Measurements from ENCODE around the gene NR2C2. TPM values are rescaled to one million over a fixed set of nuclear protein-coding genes. Genes with fewer than 3 reads are reported as not detected.

Gene NR2C2
- total and polyA plus RNA-seq, 8 donors, result 37.7 to 65.4 (median 55.8) TPM

DNA sequence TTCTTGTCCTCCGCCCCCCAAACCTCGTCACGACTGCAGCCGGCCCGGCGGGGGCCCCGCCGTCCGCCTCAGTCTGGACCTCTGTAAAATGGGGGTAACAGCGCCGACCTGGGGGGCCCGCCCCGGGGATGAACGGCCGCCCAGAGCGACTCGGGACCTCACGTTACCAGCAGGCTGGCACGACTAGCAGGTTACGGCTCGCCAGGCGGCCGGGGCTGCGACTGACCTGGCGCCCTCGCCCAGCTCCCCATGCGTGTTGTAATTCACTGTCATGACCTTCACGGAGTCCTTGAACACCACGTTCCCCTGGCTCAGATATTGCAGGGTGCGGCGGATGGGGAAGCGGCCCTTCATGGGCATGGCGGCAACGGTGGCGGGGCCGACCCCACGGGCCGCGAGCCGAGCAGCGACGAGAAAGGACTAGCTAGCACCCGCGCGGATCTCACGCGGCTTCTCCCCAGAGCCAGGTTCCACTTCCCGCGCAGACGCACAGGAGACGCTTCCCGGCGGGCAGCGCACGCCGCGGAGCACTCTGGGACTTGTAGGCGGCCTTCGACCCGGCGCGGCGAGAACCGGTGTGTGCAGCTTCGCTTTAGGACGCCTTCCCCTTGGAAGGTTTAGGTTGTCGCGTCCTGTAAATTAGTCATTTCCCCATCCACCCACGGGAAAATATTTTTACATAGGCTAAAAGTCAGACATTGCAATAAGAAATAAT is 117.6 kb downstream of the NR2C2 start, which contains the start of gene MRPS25:
MRPS25 (minus strand) TSS at position 481 of the 715 bp plus-strand sequence; CDS start at position 360, 121 bp downstream.
- Histone ChIP-seq H3K4me1 (peaks cover 8 to 21% of the 10 kb centered on the region in 2 donors), H3K4me3 (peak within 1 kb of the TSS; percentile 82 to 92), H3K36me3 (no peaks in the 10 kb centered on the region), H3K27ac (peak within 1 kb of the TSS; percentile 66 to 83), H3K9me3 (no peaks in the 10 kb centered on the region), H3K27me3 (no peaks in the 10 kb centered on the region)
- DNase-seq, result peak; percentile 82 to 99 (median 93)
- peak; percentile 97 for ATAC-seq
- TF ChIP-seq, protein P1, sequence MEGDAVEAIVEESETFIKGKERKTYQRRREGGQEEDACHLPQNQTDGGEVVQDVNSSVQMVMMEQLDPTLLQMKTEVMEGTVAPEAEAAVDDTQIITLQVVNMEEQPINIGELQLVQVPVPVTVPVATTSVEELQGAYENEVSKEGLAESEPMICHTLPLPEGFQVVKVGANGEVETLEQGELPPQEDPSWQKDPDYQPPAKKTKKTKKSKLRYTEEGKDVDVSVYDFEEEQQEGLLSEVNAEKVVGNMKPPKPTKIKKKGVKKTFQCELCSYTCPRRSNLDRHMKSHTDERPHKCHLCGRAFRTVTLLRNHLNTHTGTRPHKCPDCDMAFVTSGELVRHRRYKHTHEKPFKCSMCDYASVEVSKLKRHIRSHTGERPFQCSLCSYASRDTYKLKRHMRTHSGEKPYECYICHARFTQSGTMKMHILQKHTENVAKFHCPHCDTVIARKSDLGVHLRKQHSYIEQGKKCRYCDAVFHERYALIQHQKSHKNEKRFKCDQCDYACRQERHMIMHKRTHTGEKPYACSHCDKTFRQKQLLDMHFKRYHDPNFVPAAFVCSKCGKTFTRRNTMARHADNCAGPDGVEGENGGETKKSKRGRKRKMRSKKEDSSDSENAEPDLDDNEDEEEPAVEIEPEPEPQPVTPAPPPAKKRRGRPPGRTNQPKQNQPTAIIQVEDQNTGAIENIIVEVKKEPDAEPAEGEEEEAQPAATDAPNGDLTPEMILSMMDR (IDR thresholded peaks at IDR 0.05), result no peak
- intact Hi-C loops (cut with DNase I), result no loop called here

DNA sequence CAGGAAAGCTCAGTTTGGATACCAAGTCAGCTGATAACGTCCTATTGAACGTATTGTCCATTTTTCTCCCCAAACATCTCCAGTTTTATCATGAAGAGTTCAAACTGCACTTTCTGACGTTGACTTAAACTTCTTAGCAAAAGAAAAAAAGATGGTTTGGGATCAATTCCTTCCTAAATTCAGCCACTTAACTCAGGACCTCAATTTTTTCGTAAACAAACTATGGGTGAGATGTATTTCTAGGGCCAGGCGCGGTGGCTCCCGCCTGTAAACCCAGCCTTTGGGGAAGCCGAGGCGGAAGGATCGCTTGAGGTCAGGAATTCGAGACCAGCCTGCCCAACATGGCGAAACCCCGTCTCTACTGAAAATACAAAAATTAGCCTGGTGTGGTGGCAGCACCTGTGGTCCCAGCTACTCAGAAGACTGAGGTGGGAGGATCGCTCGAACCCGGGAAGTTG is 118.2 kb downstream of the NR2C2 start:
- H3K27me3 ChIP-seq, result no peaks in the 10 kb centered on the region
- TF ChIP-seq, protein P1 (IDR thresholded peaks at IDR 0.05), result no peak
- H3K36me3 ChIP-seq, result peaks cover 0 to 6% of the 10 kb centered on the region in 2 donors
- DNase-seq (no peak), ATAC-seq (no peak)
- intact Hi-C loops (cut with DNase I), result no loop called here
- peak overlapping the region; percentile 82 to 92 for H3K4me3 ChIP-seq
- H3K27ac ChIP-seq, result peak overlapping the region; percentile 66 to 83
- H3K4me1 ChIP-seq, result peaks cover 8 to 21% of the 10 kb centered on the region in 2 donors
- H3K9me3 ChIP-seq, result no peaks in the 10 kb centered on the region

DNA sequence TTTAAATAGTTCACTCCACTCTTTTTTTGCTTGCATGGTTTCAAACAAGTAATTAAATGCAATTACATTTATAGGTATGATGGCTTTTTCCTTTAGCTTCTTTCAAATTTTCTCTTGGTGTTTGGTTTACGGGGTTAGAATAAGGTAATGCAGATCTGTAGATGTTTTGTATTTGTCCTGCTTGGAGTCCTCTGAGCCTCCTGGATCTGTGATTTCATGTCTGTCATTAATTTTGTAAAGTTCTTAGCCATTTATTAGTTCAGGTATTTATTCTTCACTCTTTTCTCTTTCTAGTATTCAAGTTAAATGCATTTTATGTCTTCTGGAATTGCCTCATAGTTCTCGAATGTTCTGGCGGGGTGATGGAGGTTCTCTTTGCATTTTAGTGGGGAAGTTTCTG is 119.1 kb downstream of the NR2C2 start:
- TF ChIP-seq, protein P1 (IDR thresholded peaks at IDR 0.05), result no peak
- H3K27me3 ChIP-seq, result no peaks in the 10 kb centered on the region
- H3K4me3 ChIP-seq, result no peak overlapping the region
- H3K9me3 ChIP-seq, result no peaks in the 10 kb centered on the region
- H3K27ac ChIP-seq, result no peak overlapping the region
- peaks cover 8 to 21% of the 10 kb centered on the region in 2 donors for H3K4me1 ChIP-seq
- no peak for DNase-seq
- peaks cover 0 to 14% of the 10 kb centered on the region in 2 donors for H3K36me3 ChIP-seq
- intact Hi-C loops (cut with DNase I), result no loop called here
- ATAC-seq, result no peak

DNA sequence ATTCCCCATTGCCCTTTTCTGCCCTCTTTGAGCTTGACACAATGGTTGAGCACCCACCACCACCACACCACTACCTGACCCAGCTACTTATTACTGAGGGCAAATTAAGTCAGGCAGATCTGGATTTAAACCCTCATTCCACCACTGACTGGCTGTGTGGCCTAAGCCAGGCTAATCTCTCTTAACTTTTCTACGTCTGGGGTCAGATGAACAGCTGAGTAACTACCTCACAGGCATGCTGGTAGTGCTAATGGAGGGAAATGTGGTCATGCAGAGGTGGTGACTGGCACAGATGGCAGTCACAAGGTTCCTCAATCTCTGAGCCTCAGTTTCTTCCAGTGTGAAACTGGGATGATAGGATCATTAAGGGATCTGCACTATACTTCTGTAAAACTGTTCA is 122.1 kb downstream of the NR2C2 start:
- ATAC-seq (no peak), DNase-seq (no peak)
- H3K36me3 ChIP-seq, result peaks cover 0 to 44% of the 10 kb centered on the region in 2 donors
- H3K27me3 ChIP-seq, result no peaks in the 10 kb centered on the region
- TF ChIP-seq, protein P1 (IDR thresholded peaks at IDR 0.05), result no peak
- no peaks in the 10 kb centered on the region for H3K9me3 ChIP-seq
- intact Hi-C loops (cut with DNase I), result no loop called here
- peaks cover 0 to 5% of the 10 kb centered on the region in 2 donors for H3K4me1 ChIP-seq
- H3K27ac ChIP-seq, result no peak overlapping the region
- H3K4me3 ChIP-seq, result no peak overlapping the region

DNA sequence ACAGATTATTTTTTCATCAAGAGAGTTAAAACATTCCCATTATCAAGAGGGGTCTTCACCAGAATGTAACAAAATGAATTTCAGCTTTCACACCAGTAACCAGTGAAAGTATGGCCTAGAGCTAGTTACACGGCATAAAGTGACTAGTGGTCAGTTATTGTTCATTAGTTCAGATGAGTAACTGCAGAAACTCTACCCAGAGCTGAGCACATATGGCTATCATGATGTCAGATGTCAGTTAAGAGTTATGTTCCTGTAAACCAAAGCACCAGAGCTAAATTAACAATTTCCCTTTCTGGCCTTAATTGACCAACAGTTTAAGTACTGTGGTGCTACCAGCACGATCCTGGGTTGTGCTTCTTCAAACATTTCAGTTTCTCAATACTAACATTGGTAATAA is 124.3 kb downstream of the NR2C2 start:
- intact Hi-C loops (cut with DNase I), result no loop called here
- H3K4me3 ChIP-seq, result no peak overlapping the region
- TF ChIP-seq, protein P1 (IDR thresholded peaks at IDR 0.05), result no peak
- peaks cover 0 to 7% of the 10 kb centered on the region in 2 donors for H3K4me1 ChIP-seq
- peaks cover 3 to 67% of the 10 kb centered on the region in 2 donors for H3K36me3 ChIP-seq
- no peak for ATAC-seq
- no peaks in the 10 kb centered on the region for H3K27me3 ChIP-seq
- H3K9me3 ChIP-seq, result no peaks in the 10 kb centered on the region
- no peak overlapping the region for H3K27ac ChIP-seq
- no peak for DNase-seq
